GM19239 (cell line): ENCODE measurements around the gene MINDY4B.
"Not testable (repeated sequence)": the region's sequence is repeated elsewhere in the genome, so short reads cannot be mapped to it uniquely, and the experiment has no call there.

ENCODE experiments used
- DNase-seq: peaks from one replicate; pipeline ENCODE4 v3.0.0; 2011; ENCODE audit warnings: low spot score; ENCODE audit not compliant: insufficient read length
- FAIRE-seq: peaks from 2 replicates; lab custom pipeline; 2011; peaks lifted over from hg19 to GRCh38; lab: Jason Lieb, UNC

Gene MINDY4B

DNA sequence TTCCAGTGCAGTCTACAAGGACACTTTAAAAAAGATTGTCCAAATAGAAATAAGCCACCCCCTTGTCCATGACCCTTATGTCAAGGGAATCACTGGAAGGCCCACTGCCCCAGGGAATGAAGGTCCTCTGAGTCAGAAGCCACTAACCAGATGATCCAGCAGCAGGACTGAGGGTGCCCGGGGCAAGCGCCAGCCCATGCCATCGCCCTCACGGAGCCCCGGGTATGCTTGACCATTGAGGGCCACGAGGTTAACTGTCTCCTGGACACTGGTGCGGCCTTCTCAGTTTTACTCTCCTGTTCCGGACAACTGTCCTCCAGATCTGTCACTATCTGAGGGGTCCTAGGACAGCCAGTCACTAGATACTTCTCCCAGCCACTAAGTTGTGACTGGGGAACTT, 47.3 kb downstream of the MINDY4B start:
- not testable (repeated sequence) for DNase-seq, FAIRE-seq

- FAIRE-seq, result no peak
- DNase-seq, result no peak
Measured at GRCh38 chr3:150850191-150850590, 55.0 kb downstream of the MINDY4B start.

DNA sequence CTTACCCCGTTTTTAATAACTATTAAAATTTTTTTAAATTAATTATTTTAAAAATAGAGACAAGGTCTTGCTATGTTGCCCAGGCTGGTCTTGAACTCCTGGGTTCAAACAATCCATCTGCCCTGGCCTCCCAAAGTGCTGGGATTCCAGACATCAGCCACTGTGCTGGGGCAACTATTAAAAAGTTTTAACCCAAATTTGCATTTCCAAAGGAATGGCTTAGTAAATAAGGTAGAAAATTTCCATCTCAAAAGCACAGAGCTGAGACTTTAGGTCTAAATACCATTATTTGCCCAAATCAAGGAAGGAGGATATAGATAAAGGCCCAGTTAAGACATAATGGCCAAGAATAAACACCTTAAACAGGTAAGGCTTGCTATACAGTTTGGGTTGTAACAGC, 56.4 kb downstream of the MINDY4B start:
- FAIRE-seq (no peak), DNase-seq (no peak)

- FAIRE-seq (peak; percentile 11), DNase-seq (no peak)
Measured at GRCh38 chr3:150847433-150847832, 57.8 kb downstream of the MINDY4B start.

GRCh38 chr3:150844484-150844883, 60.8 kb downstream of the MINDY4B start:
- FAIRE-seq, result no peak
- no peak for DNase-seq

DNA sequence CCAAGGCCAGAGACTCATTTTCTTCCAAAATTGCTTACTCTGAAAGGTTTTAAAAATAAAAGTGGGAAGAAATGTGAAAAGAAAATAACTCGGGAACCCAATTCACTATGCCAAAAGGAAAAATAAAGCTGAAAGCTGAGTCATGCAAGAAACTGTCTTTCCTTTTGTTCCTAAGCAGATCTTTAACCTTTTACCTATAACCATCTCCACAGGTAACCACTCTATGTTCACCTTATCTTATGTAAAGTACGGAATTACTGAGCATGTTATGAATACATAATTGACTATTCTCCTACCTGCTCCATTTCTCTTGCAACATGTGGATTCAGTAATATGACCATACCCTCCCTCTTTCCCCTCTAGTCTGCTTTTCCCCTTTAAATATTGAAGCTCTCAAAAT, 62.0 kb downstream of the MINDY4B start:
- no peak for DNase-seq
- FAIRE-seq, result no peak

DNA sequence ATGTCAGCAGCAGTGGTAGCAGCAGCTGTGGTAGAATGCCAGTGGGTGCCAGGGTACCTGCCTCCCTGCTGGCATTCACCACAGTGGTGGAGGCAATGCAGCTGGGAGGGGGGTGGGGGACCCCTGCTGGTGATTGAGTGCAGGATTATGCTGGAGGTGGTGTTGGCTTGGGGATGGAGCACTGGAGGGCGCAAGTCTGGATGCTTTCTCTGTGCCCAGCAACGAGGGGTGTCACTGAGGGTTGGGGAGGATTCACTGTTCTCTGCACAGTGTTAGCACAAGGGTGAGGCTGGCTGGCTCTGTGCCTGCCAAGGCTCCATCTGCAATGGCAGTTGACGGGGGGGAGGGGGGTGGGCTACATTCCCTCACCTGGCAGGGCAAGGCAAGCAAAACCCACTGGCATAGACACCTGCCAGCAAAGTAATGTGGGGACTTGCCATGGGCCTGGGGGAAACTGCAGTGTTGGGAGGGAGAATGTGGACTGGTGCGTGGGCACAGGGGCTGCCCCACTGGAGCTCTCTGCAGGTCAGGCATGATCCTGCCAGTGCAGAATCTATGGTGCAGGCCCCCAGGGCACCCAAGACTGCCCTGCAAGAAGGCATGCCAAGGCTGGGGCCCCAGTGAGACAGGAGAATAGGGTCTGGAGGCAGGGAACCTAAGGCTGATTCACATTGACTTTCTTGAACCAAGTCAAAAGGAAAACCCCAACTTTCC, 64.3 kb downstream of the MINDY4B start:
- no peak for FAIRE-seq
- DNase-seq, result no peak

DNA sequence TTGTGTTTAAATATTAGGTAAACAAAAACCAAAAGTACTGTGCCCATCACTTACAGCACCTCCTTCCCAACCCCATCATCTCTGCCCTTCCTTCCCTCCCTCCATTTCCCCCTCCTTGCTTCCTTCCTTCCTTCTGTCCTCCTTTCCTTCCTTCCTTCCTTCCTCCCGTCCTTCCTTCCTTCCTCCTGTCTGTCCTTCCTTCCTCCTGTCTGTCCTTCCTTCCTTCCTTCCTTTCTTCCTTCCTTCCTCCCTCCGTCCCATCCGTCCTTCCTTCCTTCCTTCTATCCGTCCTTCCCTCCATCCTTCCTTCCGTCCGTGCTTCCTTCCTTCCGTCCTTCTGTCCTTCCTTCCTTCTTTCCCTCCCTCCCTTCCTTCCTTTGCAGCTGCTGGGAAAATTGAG, 74.5 kb downstream of the MINDY4B start:
- no peak for DNase-seq
- no peak for FAIRE-seq

GRCh38 chr3:150830094-150830681, 75.1 kb downstream of the MINDY4B start:
- no peak for DNase-seq
- peak; percentile 51 for FAIRE-seq

DNA sequence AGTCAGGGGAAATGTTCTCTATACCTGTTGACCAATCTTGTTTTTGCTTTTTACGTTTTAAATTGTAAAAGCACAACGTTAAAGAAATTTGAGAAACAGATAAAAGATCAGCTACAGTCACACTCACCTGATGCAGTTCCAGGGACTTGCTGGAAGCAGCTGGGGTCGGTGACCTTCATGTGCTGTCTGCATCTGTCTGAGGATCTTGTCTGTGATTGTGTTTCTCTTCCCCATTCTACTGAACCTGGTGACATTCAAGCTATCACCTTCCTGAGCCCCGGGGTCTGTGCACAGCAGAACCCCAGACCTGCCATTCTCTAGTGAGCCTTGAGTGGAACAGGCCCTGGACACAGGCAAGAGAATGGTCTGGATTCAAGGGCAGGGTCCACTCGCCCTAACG, 75.8 kb downstream of the MINDY4B start:
- FAIRE-seq, result no peak
- DNase-seq, result no peak

DNA sequence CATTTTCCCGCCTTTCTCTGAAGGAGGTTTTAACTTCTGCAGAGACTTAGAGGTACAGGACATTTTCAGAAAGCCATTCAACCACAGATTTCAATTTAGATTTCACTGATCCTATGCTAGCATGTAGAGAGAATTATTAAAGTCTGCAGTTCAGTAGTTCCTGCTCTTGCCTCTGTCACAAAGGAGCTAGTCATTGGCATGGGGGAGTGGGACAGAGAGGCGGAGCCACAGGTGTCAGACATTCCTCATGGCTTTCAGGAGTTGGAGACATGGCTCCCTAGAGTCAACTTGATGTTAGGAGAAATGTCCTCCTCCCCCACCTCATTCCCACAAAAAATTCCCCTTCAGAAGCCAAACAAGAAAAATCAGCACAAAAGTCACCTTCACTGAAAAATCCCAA, 76.2 kb downstream of the MINDY4B start:
- no peak for DNase-seq
- FAIRE-seq, result no peak

GRCh38 chr3:150828261-150828660, 77.0 kb downstream of the MINDY4B start:
- FAIRE-seq (no peak), DNase-seq (no peak)

- FAIRE-seq, result no peak
Measured at GRCh38 chr3:150826466-150827282, 78.6 kb downstream of the MINDY4B start.

DNA sequence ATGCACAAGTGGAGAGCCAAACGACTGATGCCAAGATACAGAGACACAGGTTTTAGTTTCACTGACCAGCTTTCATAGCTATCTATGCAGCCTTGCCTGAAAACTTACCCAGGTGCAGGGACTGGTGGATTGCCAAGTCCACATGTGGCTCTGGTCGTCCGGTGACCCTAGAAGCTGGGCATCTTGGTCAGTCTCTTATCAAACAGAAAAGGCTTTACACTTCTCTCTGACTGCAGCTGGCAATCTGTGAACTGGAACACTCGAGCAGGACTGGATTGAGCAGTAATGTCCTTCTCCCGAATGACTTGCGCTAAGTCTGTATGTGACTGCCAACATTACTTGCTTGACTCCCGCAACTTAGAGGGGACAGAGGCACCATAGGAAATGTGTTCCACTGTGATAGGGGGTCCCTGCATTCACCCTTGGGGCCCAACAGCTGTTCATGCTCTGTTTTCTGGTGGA, 79.3 kb downstream of the MINDY4B start:
- FAIRE-seq, result no peak
- DNase-seq, result no peak

More at GRCh38 chr3:150826466-150827282, 78.6 kb downstream of the MINDY4B start:
- no peak for DNase-seq

GRCh38 chr3:150825192-150825915, 79.9 kb downstream of the MINDY4B start:
- DNase-seq, result no peak
- no peak for FAIRE-seq

DNA sequence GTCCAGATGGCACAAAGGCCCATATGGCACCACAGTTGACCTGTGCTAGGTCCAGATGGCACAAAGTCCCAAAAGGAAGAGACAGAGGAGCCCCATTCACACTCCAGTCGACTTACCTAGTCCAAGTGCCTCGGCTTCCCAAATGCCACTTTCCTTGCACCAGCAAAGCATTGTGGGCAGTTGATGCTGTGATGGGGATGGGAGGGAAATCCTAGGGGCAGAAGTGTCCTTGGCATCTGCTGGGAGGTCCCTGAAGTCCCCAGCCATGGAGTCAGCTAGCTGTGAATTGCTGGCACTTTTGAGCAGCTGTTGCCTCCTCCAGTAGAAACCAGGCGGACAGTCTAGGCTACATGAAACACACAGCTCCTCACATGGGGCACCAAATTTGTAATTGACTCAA, 82.0 kb downstream of the MINDY4B start:
- DNase-seq, result no peak

GRCh38 chr3:150822636-150823035, 82.6 kb downstream of the MINDY4B start:
- no peak for FAIRE-seq
- DNase-seq, result no peak

More for the DNA sequence above, 82.0 kb downstream of the MINDY4B start:
- FAIRE-seq, result no peak
